HG03378 (cell line): ENCODE results near the gene CFAP77.

Experiments
- ATAC-seq: cut with Tn5 transposase; IDR thresholded peaks from one replicate; pipeline ENCODE4 v1.9.1; 2021; ENCODE audit warnings: mild to moderate bottlenecking, moderate library complexity; ENCODE audit not compliant: unreplicated experiment

The CFAP77 gene

GRCh38 chr9:132514011-132514744 is 104.2 kb downstream of the CFAP77 start:
- no peak for ATAC-seq

GRCh38 chr9:132514821-132515220 is 104.8 kb downstream of the CFAP77 start:
- ATAC-seq: no peak

- no peak for ATAC-seq
Measured at GRCh38 chr9:132516301-132516700, 106.3 kb downstream of the CFAP77 start.

GRCh38 chr9:132516911-132517310 is 106.9 kb downstream of the CFAP77 start:
- no peak for ATAC-seq

- no peak for ATAC-seq
Measured at GRCh38 chr9:132517815-132518550, 108.0 kb downstream of the CFAP77 start.

GRCh38 chr9:132518626-132519025 is 108.6 kb downstream of the CFAP77 start:
- ATAC-seq: no peak

- no peak for ATAC-seq
Measured at GRCh38 chr9:132519033-132519432, 109.0 kb downstream of the CFAP77 start.

- no peak for ATAC-seq
Measured at GRCh38 chr9:132520612-132521011, 110.6 kb downstream of the CFAP77 start.

- ATAC-seq: no peak
Measured at GRCh38 chr9:132525308-132526023, 115.5 kb downstream of the CFAP77 start.

- no peak for ATAC-seq
Measured at GRCh38 chr9:132531195-132531594, 121.2 kb downstream of the CFAP77 start.

GRCh38 chr9:132531710-132532570 is 121.9 kb downstream of the CFAP77 start:
- ATAC-seq: no peak

GRCh38 chr9:132534832-132535231 is 124.8 kb downstream of the CFAP77 start:
- ATAC-seq: no peak

GRCh38 chr9:132536124-132536523 is 126.1 kb downstream of the CFAP77 start:
- no peak for ATAC-seq

GRCh38 chr9:132537352-132537751 is 127.3 kb downstream of the CFAP77 start:
- no peak for ATAC-seq

GRCh38 chr9:132538071-132538470 is 128.1 kb downstream of the CFAP77 start:
- no peak for ATAC-seq

- ATAC-seq: no peak
Measured at GRCh38 chr9:132539096-132539495, 129.1 kb downstream of the CFAP77 start.

GRCh38 chr9:132541051-132541450 is 131.0 kb downstream of the CFAP77 start:
- ATAC-seq: no peak

GRCh38 chr9:132541870-132542830 is 132.1 kb downstream of the CFAP77 start:
- ATAC-seq: no peak

- no peak for ATAC-seq
Measured at GRCh38 chr9:132543251-132543650, 133.2 kb downstream of the CFAP77 start.

GRCh38 chr9:132543960-132544359 is 133.9 kb downstream of the CFAP77 start:
- ATAC-seq: no peak
